ENCODE results near the gene SGMS2.
"Not testable (repeated sequence)": the region's sequence is repeated elsewhere in the genome, so short reads cannot be mapped to it uniquely, and the experiment has no call there.

Gene SGMS2

DNA sequence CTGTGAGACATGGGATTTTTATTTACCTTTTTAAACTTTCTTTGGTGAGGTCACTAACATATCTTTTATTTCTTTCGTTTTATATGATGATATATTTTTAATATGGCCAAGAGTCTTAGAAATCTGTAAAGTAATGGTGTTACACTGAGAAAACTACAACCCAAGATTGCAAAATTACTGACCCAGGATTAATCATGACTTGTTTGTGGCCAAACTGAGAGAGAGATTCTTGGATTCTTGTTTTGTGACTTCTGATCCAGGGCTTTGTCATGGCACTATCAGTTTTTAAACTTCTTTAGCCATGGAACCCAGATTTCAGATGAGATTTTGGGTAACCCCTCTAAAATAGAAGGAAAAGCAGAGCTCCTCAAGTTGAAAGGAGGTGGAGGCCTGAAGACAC, 42.0 kb downstream of the SGMS2 start:
- DNase-seq (ENCODE audit: low read depth), result no peak

GRCh38 chr4:107870236-107870635, 45.5 kb downstream of the SGMS2 start:
- DNase-seq (ENCODE audit: low read depth), result no peak

- DNase-seq (ENCODE audit: low read depth), result no peak
Measured at GRCh38 chr4:107870916-107871786, 46.4 kb downstream of the SGMS2 start.

DNA sequence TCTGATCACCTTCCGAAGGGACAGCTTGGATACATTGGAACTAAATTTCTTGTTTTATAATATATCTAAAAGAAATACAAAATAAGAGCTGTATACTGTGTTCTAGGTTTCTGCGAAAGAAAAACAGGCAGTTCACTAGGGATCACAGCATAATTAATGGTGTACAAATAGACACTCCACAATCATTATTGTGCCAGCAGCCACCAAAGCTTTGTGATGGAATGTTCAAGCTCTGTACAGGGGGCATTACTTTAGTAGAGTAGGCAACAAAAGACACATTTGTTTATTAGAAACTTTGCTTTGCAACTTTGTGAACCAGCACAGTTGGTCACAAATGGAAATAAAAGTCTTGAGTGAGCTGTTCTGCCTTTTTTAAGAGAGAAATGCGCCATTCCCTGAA, 49.3 kb downstream of the SGMS2 start:
- DNase-seq (ENCODE audit: low read depth), result no peak

DNA sequence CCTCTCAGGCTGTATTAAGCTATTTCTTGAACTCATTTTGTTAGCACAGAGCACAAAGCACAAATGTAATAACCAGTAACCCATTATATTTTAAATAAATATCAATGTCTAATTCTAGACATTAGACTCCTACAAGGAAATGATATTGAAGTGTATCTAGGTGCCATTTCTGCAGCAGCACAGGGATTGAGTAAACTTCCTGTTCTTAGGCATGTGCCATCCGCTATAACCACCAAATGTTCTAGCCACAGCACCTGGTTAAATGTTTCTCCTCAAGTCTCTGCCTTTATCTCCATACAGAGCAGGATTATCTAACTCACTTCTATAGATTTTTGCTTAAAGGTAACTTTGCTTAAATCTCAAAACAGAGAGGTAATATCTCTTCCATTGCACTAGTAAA, 51.4 kb downstream of the SGMS2 start:
- no peak for DNase-seq (ENCODE audit: low read depth)

GRCh38 chr4:107877361-107877760, 52.6 kb downstream of the SGMS2 start:
- no peak for DNase-seq (ENCODE audit: low read depth)

DNA sequence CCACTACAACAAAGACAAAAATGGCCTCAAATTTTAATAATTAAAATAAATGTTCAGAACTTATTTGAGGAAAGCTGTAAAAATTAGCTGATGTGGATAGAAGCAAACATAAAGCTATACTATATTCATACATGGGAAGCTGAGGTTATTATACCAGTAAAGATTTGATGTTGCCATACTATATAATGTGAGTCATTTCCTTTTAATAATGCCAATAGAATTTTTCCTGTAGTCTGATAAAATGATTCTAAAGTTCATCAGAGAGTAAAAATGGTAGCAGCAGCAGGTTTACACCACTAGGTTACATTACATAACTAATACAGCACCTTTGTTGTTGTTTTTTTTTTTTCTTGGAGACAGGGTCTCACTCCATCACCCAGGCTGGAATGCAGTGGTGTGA, 61.1 kb downstream of the SGMS2 start:
- DNase-seq (ENCODE audit: low read depth), result no peak

GRCh38 chr4:107888237-107888636, 63.5 kb downstream of the SGMS2 start:
- no peak for DNase-seq (ENCODE audit: low read depth)

- no peak for DNase-seq (ENCODE audit: low read depth)
Measured at GRCh38 chr4:107890779-107891178, 66.0 kb downstream of the SGMS2 start.

- no peak for DNase-seq (ENCODE audit: low read depth)
Measured at GRCh38 chr4:107891299-107891698, 66.6 kb downstream of the SGMS2 start.

DNA sequence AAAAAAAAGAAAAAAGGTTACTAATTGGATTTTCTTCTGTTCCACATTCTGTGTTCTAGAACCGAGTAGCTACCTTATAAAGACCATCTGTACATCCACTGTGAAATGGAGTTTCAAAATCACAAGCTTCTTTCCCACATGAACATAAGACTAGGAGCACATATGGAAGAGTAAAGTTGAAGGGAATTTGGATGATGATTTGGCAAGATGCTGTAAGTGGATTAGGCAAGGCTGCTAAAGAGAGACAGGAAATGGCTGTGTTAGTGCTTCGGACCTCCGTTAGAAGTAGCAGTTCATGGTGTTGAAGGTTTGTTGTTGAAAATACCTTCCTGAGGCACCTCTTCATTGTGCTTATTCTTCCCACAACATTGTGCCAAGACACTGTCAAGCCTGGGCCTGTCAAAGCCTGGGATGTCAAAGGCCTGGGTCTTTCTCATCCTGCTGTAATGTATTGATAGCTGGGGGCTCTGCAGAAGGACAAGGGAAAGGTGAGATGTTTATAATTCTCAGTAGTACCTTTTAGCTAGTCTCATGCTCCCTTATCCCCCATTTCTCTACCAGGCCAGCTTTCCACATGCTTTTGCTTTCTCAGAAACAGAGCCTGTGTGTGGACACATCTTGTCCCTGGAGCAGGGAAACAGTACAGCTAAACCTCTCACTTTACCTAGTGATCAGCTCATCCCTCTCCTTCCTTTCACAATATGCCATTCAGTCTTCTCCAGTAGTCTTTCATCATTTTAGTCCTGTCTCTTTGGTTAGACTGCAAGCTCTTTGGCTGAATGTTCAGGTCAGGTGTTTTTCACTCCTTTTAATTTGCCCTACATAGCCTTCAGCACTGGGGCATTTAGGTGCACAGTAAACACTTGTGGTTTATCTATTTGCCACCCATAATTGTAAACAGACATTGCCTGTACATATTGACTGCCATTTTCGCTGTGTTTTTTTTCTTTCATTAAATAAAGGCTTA, 68.7 kb downstream of the SGMS2 start:
- DNase-seq (ENCODE audit: low read depth), result no peak

DNA sequence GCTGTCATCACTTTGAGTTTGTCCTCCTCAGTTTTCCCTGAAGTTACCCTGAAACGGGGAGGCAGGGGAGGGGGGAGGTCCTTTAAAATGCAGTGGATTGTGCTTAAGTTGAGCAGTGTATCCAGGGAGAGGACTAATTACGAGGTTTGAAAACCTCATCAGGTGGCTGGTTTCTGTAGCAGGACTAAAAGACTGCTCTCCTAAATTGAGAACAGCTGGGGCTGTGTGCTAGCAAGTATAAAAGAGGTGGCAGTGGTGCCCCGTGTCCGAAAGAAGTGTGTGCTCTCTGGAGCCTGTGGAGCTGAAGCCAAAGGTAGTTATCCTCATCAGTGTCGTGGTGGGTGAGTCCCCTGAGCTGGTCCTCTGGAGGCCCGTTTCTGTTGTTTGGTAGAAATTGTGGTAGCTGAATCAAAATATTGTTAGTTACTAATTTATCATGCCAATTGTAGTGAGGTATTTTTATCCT, 69.4 kb downstream of the SGMS2 start:
- no peak for DNase-seq (ENCODE audit: low read depth)

GRCh38 chr4:107896158-107896645, 71.5 kb downstream of the SGMS2 start:
- no peak for DNase-seq (ENCODE audit: low read depth)

DNA sequence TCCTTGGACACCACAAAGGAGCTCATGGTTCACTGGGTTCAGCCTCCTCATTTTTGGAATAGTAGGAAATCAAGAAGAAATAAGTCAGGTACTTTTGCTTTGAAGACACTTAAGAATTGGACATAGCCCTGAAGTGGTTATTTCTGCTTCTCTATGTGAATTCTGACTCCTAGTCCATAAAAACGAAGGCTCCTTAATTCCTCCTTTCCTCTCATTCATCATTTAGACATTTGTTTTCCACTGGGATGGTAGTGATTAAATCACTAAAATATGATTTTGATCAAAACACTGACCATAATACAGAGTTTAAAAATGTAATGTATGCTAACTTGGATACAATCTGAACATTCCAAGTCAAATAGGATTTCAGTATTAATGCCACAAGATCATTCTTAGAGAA, 71.9 kb downstream of the SGMS2 start:
- DNase-seq (ENCODE audit: low read depth), result no peak

DNA sequence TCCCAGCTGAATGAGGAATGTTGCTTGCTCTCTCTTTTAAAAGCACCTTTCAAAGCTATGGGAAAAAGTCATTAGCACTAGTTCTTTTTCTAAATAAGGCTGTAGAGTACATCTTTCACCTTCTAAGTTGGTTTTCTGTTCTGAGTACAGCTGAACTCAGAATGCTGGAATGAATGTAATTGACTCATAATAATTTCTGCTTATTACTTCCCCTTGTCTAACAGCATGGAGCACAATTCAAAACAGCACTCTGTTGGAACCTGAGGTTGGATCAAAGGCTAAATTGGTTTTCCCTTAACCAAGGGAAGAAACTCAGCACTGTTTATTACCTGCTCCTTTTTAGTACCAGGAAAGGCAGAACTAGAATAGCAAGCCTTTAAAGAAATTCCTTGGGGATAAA, 73.1 kb downstream of the SGMS2 start:
- DNase-seq (ENCODE audit: low read depth), result no peak

DNA sequence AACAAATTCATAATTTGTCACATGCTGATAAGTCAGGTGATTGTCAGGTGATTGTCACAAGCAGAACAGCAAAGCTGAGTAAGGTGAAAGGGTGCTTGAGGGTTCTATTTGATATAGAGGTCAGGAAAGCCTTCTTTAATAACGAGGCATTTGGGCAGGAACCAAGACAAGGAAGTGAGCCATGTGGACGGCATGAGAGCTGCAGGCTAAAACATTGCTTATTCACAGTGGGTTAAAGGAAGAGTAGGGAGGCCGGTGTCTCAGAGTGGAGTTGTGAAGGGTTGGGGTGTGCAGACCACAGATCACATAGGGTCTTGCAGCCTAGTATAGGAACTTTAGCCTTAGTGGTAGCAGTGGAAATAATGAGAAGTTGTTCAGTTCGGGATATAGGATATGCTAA, 75.3 kb downstream of the SGMS2 start:
- DNase-seq (ENCODE audit: low read depth), result no peak

DNA sequence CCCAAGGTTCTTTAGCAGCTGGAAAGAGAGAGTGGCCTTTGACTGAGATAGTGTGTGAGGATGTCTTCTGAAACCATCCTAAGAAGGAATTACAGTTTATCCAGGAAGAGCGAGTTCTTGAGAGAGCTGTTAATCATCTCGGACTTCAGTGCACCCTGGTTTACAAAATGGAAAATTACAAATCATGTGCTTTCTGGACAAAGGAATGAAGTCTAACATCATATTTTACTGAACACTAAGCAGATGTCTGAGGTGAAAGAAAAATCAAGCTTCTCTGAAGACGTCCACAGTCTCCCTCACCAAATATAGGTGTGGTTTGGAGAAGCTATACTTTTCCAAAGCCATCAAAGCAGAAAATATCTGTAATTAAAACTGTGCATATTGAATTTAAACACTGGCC, 75.8 kb downstream of the SGMS2 start:
- DNase-seq (ENCODE audit: low read depth), result no peak

- DNase-seq (ENCODE audit: low read depth), result no peak
Measured at GRCh38 chr4:107901213-107901934, 76.6 kb downstream of the SGMS2 start.

DNA sequence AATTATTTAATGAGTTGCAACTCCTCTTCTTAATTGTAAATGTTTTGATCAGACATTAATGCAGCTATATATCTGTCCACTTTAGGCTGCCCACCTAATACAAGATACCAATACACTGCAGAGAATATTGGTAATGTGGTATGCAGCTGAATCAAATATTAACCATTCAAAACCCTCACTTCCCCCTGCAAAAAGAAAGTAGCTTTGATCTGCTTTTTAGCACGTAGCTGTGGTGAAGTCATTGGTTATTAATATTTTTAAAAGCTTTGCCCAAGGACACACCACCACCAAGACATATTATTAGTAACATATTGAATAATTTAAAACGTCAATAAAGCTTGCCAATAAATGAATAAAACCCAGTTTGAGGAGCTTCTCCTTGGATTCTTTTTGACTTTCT, 78.0 kb downstream of the SGMS2 start:
- no peak for DNase-seq (ENCODE audit: low read depth)

- DNase-seq (ENCODE audit: low read depth), result not testable (repeated sequence)
Measured at GRCh38 chr4:107905082-107905481, 80.3 kb downstream of the SGMS2 start.

- no peak for DNase-seq (ENCODE audit: low read depth)
Measured at GRCh38 chr4:107906458-107907100, 81.8 kb downstream of the SGMS2 start.

GRCh38 chr4:107908377-107908776, 83.6 kb downstream of the SGMS2 start:
- no peak for DNase-seq (ENCODE audit: low read depth)
